GM12874 (cell line): Measurements from ENCODE around the gene SF3B1.

Experiments
- CTCF ChIP-seq: IDR thresholded peaks from 2 replicates; pipeline ENCODE4 v1.5.1; 2011; ENCODE audit warnings: low read depth, mild to moderate bottlenecking, control low read depth, low read length, moderate library complexity; ENCODE audit not compliant: insufficient read depth

Gene SF3B1

GRCh38 chr2:197434541-197435513 is at the start of gene SF3B1:
Gene SF3B1, minus strand, starts transcription at chr2:197435028. Its CDS starts 29 bp downstream, at chr2:197434999.
- TF ChIP-seq CTCF, result no peak

GRCh38 chr2:197480165-197481036 is 45.6 kb upstream of the SF3B1 start:
- no peak for TF ChIP-seq CTCF

GRCh38 chr2:197477797-197478196 is 43.0 kb upstream of the SF3B1 start:
- TF ChIP-seq CTCF, result no peak

- TF ChIP-seq CTCF, result no peak
Observed at GRCh38 chr2:197472166-197472565, 37.3 kb upstream of the SF3B1 start.

- TF ChIP-seq CTCF, result no peak
Observed at GRCh38 chr2:197464175-197464574, 29.3 kb upstream of the SF3B1 start.

- TF ChIP-seq CTCF, result no peak
Observed at GRCh38 chr2:197461057-197461456, 26.2 kb upstream of the SF3B1 start.

- TF ChIP-seq CTCF, result no peak
Observed at GRCh38 chr2:197460649-197461048, 25.8 kb upstream of the SF3B1 start.
